Activated naive CD4-positive, alpha-beta T cell treated with anti-CD3 and anti-CD28 coated beads, Interleukin-2, amount 50 U/mL, for 72 hours (primary cell): ENCODE data around the gene ARHGAP4. TPM values are rescaled to one million over a fixed set of nuclear protein-coding genes. Genes with fewer than 3 reads are reported as not detected.

ENCODE experiments used
- ATAC-seq, 2 donors: fragments of 150-1000 bp; cut with Tn5 transposase; 2 replicates each; pipeline ENCODE4 v1.10.0; 2021; ENCODE audit warnings: mild to moderate bottlenecking in 2 of 2, moderate library complexity in 2 of 2
- DNase-seq, 2 donors: peaks; one replicate each; pipeline ENCODE4 v3.0.0; 2021 to 2022; ENCODE audit warnings: low spot score in 2 of 2
- H3K27ac Mint-ChIP-seq, 2 donors: one replicate each; pipeline ENCODE4 v1.8.0; 2022; ENCODE audit warnings: mild to moderate bottlenecking in 2 of 2, mixed read lengths in 2 of 2
- H3K36me3 Mint-ChIP-seq, 2 donors: one replicate each; pipeline ENCODE4 v1.8.0; 2022; ENCODE audit warnings: mixed read lengths in 2 of 2
- H3K9me3 Mint-ChIP-seq, 2 donors: one replicate each; pipeline ENCODE4 v1.8.0; 2022; ENCODE audit warnings: mixed read lengths in 2 of 2
- total RNA-seq, 2 donors: library from RNA; stranded (reverse); gene quantifications; one replicate each; pipeline ENCODE4 v1.2.3, GENCODE V29; 2022

Gene ARHGAP4
- total RNA-seq, 2 donors from 2014 or later, result 90.0 to 138 TPM

- Mint-ChIP-seq H3K36me3 (no peaks in the 10 kb centered on the region), H3K9me3 (peaks cover 4% of the 10 kb centered on the region in 2 donors), H3K27ac (no peak overlapping the region)
- DNase-seq, result no peak
- no peak for ATAC-seq
Observed at GRCh38 chrX:153873282-153874084, 52.6 kb downstream of the ARHGAP4 start.

- Mint-ChIP-seq H3K27ac (no peak overlapping the region), H3K36me3 (no peaks in the 10 kb centered on the region), H3K9me3 (peaks cover 4% of the 10 kb centered on the region in 2 donors)
- no peak for DNase-seq
- ATAC-seq, result no peak
Observed at GRCh38 chrX:153871946-153872878, 53.9 kb downstream of the ARHGAP4 start.

GRCh38 chrX:153871451-153871850, 54.6 kb downstream of the ARHGAP4 start:
- DNase-seq, result no peak
- H3K9me3 Mint-ChIP-seq, result peaks cover 4% of the 10 kb centered on the region in 2 donors
- no peak overlapping the region for H3K27ac Mint-ChIP-seq
- ATAC-seq, result no peak
- H3K36me3 Mint-ChIP-seq, result no peaks in the 10 kb centered on the region

- H3K9me3 Mint-ChIP-seq, result peaks cover 0 to 4% of the 10 kb centered on the region in 2 donors
- H3K36me3 Mint-ChIP-seq, result no peaks in the 10 kb centered on the region
- no peak overlapping the region for H3K27ac Mint-ChIP-seq
- ATAC-seq (no peak), DNase-seq (no peak)
Observed at GRCh38 chrX:153870791-153871360, 55.2 kb downstream of the ARHGAP4 start.

DNA sequence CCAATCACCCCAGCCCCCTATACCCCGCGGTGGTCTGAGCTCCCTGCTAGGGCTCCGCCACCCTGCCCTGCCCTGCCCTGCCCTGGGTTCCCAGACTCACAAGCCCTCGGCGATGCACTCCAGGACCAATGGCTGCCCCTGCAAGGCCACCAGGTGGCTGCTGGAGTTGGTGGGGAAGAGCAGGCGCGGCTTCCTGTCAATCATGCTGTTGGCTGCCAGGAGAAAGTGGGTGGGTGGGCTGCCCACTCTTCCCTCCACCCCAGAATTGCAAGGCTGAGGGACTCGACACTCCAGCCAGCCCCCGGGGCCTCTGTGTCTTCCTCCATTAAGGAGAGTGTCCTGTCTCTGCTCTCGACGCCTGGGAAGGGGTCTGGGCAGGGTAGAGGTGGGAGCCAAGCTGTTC, 55.8 kb downstream of the ARHGAP4 start:
- DNase-seq (no peak), ATAC-seq (no peak)
- Mint-ChIP-seq H3K9me3 (peaks cover 0 to 4% of the 10 kb centered on the region in 2 donors), H3K36me3 (no peaks in the 10 kb centered on the region), H3K27ac (no peak overlapping the region)

- no peak for ATAC-seq
- H3K36me3 Mint-ChIP-seq, result no peaks in the 10 kb centered on the region
- no peak for DNase-seq
- H3K27ac Mint-ChIP-seq, result no peak overlapping the region
- peaks cover 0 to 2% of the 10 kb centered on the region in 2 donors for H3K9me3 Mint-ChIP-seq
Observed at GRCh38 chrX:153869473-153870287, 56.4 kb downstream of the ARHGAP4 start.

GRCh38 chrX:153868576-153869472, 57.2 kb downstream of the ARHGAP4 start:
- ATAC-seq (no peak), DNase-seq (no peak)
- no peaks in the 10 kb centered on the region for H3K36me3 Mint-ChIP-seq
- H3K27ac Mint-ChIP-seq, result no peak overlapping the region
- no peaks in the 10 kb centered on the region for H3K9me3 Mint-ChIP-seq

- ATAC-seq, result no peak
- Mint-ChIP-seq H3K27ac (no peak overlapping the region), H3K9me3 (no peaks in the 10 kb centered on the region), H3K36me3 (no peaks in the 10 kb centered on the region)
- DNase-seq, result no peak
Observed at GRCh38 chrX:153867671-153868070, 58.4 kb downstream of the ARHGAP4 start.

DNA sequence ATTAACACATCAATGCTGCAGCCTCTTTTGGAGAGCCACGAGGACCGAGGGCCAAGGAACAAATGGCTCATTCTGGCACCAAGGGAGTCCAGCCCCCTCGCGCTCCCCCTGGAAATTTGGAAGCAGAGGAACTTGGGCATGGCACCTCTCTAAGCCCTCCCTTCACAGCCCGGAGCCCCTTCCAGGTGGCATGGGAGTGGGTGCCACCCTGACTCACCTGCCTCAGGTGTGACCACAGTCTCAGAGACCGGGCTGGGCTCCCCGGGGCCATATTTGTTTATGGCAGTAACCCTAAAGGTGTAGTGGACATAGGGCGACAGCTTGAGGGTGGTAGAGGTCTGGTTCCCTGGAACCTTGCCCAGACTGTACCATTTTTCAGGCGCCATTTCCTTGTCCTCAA, 58.9 kb downstream of the ARHGAP4 start:
- Mint-ChIP-seq H3K9me3 (no peaks in the 10 kb centered on the region), H3K27ac (no peak overlapping the region), H3K36me3 (no peaks in the 10 kb centered on the region)
- DNase-seq (no peak), ATAC-seq (no peak)

DNA sequence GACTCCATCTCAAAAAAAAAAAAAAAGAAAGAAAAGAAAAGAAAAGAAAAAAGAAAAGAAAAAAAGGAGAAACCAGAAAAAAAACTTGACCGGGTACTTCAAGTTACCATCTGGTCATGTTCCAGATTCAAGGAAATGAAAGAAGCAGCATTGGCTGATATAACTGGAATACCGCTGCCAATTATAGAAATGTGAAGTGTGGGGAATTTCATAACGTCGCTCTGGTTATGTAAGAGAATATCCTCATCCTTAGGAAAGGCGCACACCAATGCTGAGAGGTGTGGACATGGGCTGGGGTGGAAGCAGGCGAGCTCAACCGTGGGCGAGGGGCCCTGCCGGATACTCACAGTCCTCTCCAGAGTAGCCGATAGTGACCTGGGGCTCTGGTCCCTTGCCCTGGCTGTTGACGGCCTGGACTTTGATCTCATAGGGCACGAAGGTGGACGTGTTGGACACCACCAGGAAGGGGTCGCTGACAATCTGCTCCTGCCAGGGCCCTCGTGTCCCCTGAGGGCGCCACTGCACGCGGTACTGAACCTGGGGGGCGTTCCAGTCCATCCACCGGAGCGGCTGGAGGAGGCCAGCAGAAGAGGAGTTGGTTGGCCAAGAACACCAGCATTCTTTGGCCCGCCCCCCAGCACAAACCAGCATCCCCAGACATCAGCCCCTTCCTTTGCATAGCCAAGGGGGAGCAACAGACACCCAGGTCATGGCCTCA, 59.6 kb downstream of the ARHGAP4 start:
- Mint-ChIP-seq H3K27ac (no peak overlapping the region), H3K9me3 (no peaks in the 10 kb centered on the region), H3K36me3 (no peaks in the 10 kb centered on the region)
- DNase-seq, result no peak
- ATAC-seq, result no peak

GRCh38 chrX:153865685-153866084, 60.4 kb downstream of the ARHGAP4 start:
- H3K36me3 Mint-ChIP-seq, result no peaks in the 10 kb centered on the region
- DNase-seq (no peak), ATAC-seq (no peak)
- no peaks in the 10 kb centered on the region for H3K9me3 Mint-ChIP-seq
- no peak overlapping the region for H3K27ac Mint-ChIP-seq

GRCh38 chrX:153865321-153865580, 60.8 kb downstream of the ARHGAP4 start:
- DNase-seq, result no peak
- Mint-ChIP-seq H3K9me3 (no peaks in the 10 kb centered on the region), H3K36me3 (no peaks in the 10 kb centered on the region), H3K27ac (no peak overlapping the region)
- ATAC-seq, result no peak

GRCh38 chrX:153864561-153865320, 61.3 kb downstream of the ARHGAP4 start:
- Mint-ChIP-seq H3K9me3 (no peaks in the 10 kb centered on the region), H3K27ac (no peak overlapping the region), H3K36me3 (no peaks in the 10 kb centered on the region)
- ATAC-seq, result no peak
- no peak for DNase-seq

DNA sequence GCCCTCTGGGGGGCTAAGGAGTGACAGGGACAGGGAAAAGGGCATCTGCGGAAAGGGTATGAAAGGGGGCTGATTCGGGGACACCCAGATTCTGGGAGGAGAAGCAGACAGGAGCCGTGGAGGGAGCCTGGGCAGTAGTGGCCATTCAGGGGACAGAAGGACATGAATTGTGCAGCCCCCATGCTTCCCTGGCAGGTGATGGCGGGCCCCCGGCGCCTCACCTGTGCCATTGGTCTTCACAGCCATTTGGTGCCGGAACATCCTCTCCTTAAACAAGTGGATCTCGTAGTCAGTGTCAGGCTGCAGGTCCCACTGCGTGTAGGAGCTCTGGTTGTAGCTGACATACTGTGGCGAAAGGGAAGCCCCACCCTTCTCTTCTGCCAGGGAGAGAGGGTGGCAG, 62.0 kb downstream of the ARHGAP4 start:
- Mint-ChIP-seq H3K36me3 (no peaks in the 10 kb centered on the region), H3K27ac (no peak overlapping the region), H3K9me3 (no peaks in the 10 kb centered on the region)
- DNase-seq (no peak), ATAC-seq (no peak)
